Lower leg skin (tissue), 3 donors: ENCODE measurements around the gene KLF1.

Experiments used
- CTCF ChIP-seq, 3 donors: fragments of 450-650 bp; IDR thresholded peaks; one replicate each; pipeline ENCODE4 v1.5.1; 2016; ENCODE audit warnings: antibody characterized with exemption in 3 of 3, mild to moderate bottlenecking in 3 of 3, moderate library complexity in 2 of 3
- POLR2A ChIP-seq, 2 donors: fragments of 450-650 bp; IDR thresholded peaks; one replicate each; pipeline ENCODE4 v1.6.1; 2016 to 2017; ENCODE audit warnings: antibody characterized with exemption in 2 of 2, mild to moderate bottlenecking in 1 of 2, moderate library complexity in 1 of 2

- TF ChIP-seq CTCF (IDR thresholded peaks at IDR 0.05) (no peak), POLR2A (IDR thresholded peaks at IDR 0.05) (no peak)
These were observed 27.1 kb upstream of the KLF1 start for GRCh38 chr19:12913851-12914690.
